ENCODE results near the gene SNAI1.

GRCh38 chr20:50008007-50008406 is 25.2 kb downstream of the SNAI1 start:
- TF ChIP-seq JUN (IDR thresholded peaks at IDR 0.05; ENCODE audit: borderline replicate concordance, insufficient read depth, insufficient read length, low read depth) (no peak), CTCF (IDR thresholded peaks at IDR 0.05; ENCODE audit: extremely low read depth in 1 of 2, insufficient read depth in 1 of 2, low read depth in 1 of 2, low read length in 2 of 2) (no peak), POLR2AphosphoS5 (IDR thresholded peaks at IDR 0.05; ENCODE audit: insufficient read depth, low read depth, low read length) (no peak), POLR2A (IDR thresholded peaks at IDR 0.05; ENCODE audit: low read depth, low read length) (no peak), EZH2 (IDR thresholded peaks at IDR 0.05; ENCODE audit: borderline replicate concordance, low read depth, low read length, severe bottlenecking) (no peak)
